ELF-1 (cell line): ENCODE data around the gene SDK1.
"Not testable (repeated sequence)": the region's sequence is repeated elsewhere in the genome, so short reads cannot be mapped to it uniquely, and the experiment has no call there.

ENCODE experiments used
- DNase-seq: peaks from one replicate; pipeline ENCODE4 v3.0.0-alpha.2; 2016; ENCODE audit warnings: low read depth, low spot score

SDK1 gene

DNA sequence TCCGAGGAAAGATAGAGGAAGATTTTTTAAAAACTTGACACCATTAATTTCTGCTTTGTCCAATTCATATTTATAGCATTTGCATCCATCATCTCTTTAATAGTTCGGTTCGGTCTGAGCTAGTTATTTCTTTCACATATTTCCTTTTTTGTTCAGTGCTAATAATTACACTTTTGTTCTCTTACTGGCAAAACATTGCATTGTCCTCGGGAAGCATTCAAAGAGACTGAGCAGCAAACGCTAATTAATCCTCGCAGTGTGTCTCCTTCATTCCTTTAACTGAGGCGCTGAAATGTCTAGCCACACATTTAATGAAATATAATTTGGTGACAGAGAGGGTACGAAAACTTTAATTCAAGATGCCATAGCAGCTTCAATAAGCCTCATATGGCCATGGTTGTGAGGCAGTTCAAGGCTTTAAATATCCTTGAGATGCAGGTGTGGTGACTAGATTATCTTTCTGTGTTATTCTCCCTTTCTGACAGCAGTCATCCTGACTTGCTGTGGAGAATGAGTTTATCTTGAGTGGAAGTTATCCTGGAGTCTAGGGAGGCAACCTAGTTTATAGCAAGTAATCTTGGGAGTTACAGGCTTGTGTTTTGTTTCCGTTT, 431.4 kb downstream of the SDK1 start:
- no peak for DNase-seq

GRCh38 chr7:3733541-3734140, 432.6 kb downstream of the SDK1 start:
- no peak for DNase-seq

DNA sequence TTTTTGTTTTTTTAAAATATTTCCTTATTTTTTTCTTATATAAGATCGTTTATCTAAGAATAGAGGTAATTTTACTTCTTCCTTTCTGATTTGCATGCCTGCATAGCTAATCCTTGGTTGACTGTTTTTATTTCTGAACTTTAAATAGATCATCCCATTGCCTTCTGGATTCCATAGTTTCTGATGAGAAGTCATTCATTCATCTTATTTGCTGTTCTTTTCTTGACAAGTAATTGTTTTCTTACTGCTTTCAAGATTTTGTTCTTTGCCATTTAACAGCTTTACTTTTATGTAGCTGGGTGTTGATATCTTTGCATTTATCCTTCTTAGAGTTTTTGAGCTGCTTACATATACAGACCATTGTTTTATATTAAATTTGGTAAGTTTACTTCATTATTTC, 437.9 kb downstream of the SDK1 start:
- DNase-seq = no peak

DNA sequence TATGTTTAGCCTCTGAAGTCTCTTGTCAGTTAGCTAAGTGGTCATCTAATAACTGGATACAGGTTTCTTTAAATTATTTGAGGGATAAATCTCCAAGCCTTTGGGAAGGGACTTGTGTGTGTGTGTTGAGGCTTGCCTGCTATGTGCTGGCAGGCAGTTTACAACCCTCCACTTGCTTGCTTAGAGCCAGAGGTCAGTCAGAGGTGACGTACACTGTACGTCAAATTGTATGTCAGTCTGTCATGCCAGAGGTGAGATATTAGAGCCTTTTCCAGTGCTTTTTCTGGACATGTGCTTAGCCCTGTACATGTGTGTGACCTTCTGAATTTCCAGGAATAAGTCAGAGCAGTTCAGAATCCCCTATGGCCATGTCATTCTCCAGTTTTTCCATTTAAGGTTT, 438.9 kb downstream of the SDK1 start:
- DNase-seq = no peak

- no peak for DNase-seq
Observed at GRCh38 chr7:3747467-3747866, 446.4 kb downstream of the SDK1 start.

DNA sequence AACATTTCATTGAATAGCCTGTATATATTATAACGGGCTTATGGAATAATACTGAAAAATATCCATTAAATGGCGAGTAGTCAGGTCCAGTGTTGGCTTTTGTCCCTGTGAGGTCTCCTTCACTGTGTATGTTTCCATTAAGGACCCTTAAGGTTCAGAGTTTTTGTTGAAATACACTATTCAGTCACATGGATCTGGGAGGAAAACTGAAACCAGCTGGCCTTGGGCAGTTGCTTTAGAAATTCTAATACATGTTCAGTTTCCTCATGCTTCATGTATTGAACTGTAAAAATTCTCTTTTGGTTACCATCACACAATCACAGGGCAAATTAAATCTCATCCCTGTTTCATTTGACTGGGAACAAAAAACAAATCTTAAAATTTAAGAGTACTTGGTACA, 447.3 kb downstream of the SDK1 start:
- DNase-seq = no peak

GRCh38 chr7:3753868-3754267, 452.8 kb downstream of the SDK1 start:
- no peak for DNase-seq

DNA sequence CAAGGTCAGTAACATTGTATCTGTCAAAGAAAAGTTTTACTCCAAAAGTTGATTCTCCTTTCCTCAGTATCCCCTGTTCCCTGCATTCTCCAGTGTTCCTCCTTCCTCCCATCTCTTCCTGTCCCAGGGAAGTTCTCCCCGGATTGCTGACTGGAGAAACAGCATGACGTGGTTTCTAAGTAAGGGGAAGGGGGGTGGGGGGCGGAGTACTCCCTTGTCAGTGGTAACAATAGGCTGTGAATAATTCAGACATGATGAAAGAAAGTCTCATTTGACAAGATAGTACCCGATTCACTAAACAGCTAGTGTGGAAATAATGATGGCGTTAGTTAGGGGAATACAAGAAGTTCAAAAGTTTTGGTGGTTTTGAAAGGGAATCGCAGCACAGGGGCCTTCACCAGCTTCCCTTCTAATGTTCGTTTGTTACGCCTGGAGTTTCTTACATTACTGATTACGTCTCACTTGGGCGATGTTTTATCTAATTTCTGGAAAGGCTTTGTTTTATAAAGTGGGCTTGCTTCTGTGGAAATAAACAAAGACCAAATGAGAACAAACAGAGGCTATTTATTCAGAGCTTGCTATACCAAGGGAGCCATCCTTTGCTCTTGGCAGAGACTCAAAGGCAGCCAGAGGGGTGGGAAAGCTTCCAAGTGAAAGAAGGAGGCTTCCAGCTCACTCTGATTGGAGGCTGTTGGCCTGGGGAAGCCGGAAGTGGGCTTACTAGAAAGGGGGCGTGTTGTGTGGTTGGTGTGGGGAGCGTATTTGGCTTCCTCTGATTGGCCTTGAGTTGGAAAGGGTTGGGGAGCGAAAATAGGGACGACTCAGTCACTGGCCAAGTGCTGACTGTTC, 453.7 kb downstream of the SDK1 start:
- DNase-seq = peak; percentile 29

- DNase-seq = not testable (repeated sequence)
Observed at GRCh38 chr7:3755778-3756453, 454.9 kb downstream of the SDK1 start.

- DNase-seq = no peak
Observed at GRCh38 chr7:3757059-3757458, 456.0 kb downstream of the SDK1 start.

DNA sequence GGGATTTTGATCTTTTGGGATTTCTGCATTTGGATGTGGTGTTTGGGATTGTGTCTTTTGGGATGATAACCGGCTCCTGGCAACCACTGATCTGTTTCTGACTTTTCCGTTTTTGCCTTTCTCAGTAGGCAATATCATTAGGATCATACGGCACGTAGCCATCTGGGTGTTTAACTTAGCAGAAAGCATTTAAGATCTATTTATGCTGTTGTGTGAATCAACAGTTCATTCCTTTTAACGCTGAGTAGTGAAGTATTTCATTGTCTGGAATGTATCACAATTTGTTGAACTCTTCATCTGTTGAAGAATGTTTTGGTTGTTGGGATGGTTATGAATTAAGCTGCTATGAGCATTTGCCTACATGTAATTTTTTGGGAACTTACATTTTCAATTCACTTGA, 459.6 kb downstream of the SDK1 start:
- no peak for DNase-seq

DNA sequence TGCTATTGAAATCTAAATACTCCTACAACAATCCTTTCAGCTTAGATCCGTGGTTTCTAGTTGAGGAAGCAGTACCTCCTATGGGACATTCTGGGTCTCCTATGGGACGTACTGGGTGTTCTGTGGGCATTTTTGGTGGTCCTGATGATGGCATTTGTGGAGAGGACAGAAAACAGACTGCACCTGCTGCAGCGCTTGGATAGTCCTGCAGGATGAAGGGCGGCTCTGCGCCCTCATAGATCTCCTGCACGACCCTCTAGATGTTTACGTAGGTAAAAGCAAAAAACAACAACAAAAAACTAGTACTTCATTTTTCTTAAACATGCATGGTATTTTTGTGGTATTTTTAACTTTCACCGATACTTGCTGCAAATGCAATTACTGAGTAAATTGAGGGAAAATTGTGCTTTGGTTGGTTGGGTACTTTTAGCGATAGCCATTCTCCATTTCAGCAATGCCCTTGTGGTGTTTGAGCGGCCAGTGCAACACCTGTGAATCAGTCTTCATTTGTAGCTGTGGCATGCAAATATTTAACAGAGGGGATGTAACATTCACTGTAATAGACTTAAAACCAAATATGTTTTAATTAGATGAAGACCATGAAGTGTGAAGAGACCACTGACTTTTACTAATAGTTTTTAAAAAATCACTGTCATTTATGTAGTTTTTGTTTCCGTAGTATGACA, 461.2 kb downstream of the SDK1 start:
- no peak for DNase-seq

- DNase-seq = no peak
Observed at GRCh38 chr7:3767917-3768777, 467.1 kb downstream of the SDK1 start.

DNA sequence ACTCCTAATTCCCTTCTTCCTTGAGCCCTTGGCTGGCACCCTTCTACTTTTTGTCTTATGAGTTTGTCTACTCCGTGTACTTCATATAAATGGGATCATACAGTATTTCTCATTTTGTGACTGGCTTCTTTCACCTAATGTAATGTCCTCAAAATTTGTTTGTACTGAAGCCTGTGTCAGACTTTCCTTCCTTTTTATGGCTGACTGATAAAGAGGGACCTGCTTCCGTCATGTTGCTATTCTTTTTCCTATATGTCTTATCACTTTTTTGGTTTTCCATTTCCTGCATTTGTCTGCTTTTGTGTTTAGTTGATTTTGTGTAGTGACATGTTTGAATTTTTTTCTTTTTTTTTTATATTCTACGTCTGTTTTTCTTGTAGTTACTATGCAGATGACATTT, 470.9 kb downstream of the SDK1 start:
- no peak for DNase-seq

- no peak for DNase-seq
Observed at GRCh38 chr7:3778345-3778744, 477.3 kb downstream of the SDK1 start.

GRCh38 chr7:3780016-3780415, 479.0 kb downstream of the SDK1 start:
- no peak for DNase-seq

- peak; percentile 8 for DNase-seq
Observed at GRCh38 chr7:3780525-3780924, 479.5 kb downstream of the SDK1 start.

DNA sequence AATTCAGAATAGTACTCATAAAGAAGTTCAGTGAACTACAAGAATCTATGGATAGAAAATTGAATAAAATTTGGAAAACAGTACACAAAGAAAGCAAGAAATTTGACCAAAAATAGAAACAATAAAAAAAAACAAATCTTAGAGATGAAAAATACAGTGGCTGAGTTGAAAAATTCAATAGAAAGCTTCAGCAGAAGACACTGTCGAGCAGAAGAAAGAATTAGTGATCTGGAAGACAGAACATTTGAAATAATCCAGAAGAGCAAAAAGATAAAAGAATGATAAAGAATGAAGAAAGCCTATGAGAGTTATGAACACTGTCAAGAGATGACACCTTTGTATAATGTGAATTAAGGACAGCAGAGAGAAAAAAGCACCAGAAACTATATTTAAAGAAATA, 480.6 kb downstream of the SDK1 start:
- DNase-seq = no peak

GRCh38 chr7:3787717-3788264, 486.7 kb downstream of the SDK1 start:
- DNase-seq = no peak

- no peak for DNase-seq
Observed at GRCh38 chr7:3790803-3791202, 489.8 kb downstream of the SDK1 start.

DNA sequence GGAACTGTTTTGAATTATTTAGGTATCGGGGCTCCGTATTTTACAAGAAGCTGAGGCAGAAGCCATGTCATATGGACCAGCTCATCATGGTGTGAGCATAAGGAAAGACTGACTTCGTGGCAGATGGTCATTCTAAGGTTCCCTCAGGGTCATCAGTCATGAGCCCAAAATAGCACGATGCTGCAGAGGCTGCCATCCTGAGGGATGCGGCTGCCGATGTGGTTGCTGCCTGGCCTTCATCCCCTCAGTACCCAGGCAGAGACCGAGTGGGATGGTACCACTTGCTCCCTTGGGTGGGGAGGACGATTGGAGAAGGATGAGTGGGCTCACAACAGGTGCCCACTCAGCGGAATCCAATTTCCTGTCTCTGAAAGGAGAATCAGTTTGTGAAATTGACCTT, 490.3 kb downstream of the SDK1 start:
- no peak for DNase-seq
